ENCODE data around the gene CLCN7. TPM values are rescaled to one million over a fixed set of nuclear protein-coding genes. Genes with fewer than 3 reads are reported as not detected.

The CLCN7 gene
- polyA plus RNA-seq, 1 donor from 2014 or later, result 40.9 TPM

DNA sequence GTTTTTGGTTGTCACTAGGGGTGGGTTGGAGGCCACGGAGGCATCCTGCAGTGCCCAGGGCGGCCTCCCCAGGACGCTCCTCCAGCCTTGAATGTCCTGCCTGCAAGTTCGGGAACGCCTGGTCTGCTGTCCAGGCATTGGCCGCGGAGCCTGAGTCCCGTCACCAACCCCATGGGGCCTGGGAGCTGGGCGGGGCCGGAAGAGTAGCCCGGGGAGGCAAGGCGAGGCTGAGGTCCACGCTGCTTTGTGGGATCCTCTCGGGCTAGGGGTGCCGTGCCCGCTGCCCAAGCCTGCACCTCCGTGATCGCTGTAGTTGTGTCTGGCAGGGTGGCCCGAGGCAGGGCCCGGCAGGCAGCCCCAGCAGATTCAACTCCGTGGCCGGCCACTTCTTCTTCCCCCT, 31.1 kb upstream of the CLCN7 start:
- no peak for TF ChIP-seq EP300 (conservative IDR thresholded peaks at IDR 0.05; ENCODE audit: poor library complexity, severe bottlenecking)
- TF ChIP-seq RAD21 (conservative IDR thresholded peaks at IDR 0.05), result no peak
- no peak for TF ChIP-seq MXI1 (conservative IDR thresholded peaks at IDR 0.05; ENCODE audit: poor library complexity, severe bottlenecking)
- H3K27me3 ChIP-seq (ENCODE audit: insufficient read depth, low read depth, low read length), result no peaks in the 10 kb centered on the region
- H3K79me2 ChIP-seq (replicated peaks; ENCODE audit: insufficient read depth, low read length), result no peaks in the 10 kb centered on the region
- no peak overlapping the region for H3K9ac ChIP-seq (ENCODE audit: low read length)
- H3K4me3 ChIP-seq (ENCODE audit: low read length), result no peak overlapping the region
- no peak overlapping the region for H3K27ac ChIP-seq (ENCODE audit: low read length)
- H3K4me2 ChIP-seq (ENCODE audit: low read length), result no peak overlapping the region
- no peaks in the 10 kb centered on the region for H3K9me3 ChIP-seq (ENCODE audit: low read length)
- H2AFZ ChIP-seq (ENCODE audit: low read depth, low read length), result no peak overlapping the region
- H3K9me2 ChIP-seq (ENCODE audit: insufficient read depth, low read length), result no peaks in the 10 kb centered on the region
- H3K36me3 ChIP-seq (ENCODE audit: insufficient read depth, low read length), result no peaks in the 10 kb centered on the region
- H4K20me1 ChIP-seq (ENCODE audit: insufficient read depth), result no peaks in the 10 kb centered on the region
- no peaks in the 10 kb centered on the region for H3F3A ChIP-seq (ENCODE audit: insufficient read depth, low read length, poor library complexity, severe bottlenecking)

DNA sequence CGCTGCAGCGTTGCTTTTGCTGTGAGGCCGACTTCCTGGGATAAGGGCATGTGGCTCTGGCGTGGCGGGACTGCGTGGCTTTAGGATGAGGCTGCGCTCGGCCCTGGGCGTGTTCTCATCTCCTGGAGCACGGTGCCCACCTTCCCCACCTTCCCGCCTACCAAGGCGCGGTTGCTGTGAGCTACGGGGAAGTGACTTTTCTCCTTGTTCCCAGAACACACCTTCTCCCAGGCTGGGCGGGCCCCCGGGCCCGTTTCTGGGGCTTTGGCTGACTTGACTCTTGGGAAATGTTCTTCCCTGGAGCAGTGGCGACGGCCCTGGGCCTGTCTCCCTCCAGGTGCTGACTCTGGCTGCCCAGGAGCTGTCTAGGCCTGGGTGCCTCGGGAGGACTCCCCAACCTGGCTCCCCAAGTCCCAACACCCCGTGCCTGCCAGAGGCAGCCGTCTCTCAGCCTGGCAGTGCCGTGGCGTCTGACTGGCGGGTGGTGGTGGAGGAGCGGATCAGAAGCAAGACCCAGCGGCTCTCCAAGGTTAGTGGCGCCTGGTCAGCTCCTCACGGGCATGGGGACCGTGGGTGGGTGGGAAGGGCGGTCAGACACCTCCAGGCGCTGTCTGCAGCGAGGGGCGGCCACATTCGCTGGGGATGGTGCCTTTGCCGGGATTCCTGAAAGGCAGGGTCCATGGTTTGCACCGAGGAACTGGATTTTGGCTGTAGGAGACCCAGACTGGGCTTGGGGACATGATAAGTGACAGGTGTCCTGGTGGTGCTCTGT, 30.4 kb upstream of the CLCN7 start:
- Histone ChIP-seq H2AFZ (ENCODE audit: low read depth, low read length) (no peak overlapping the region), H4K20me1 (ENCODE audit: insufficient read depth) (no peaks in the 10 kb centered on the region), H3K4me2 (ENCODE audit: low read length) (no peak overlapping the region), H3K27ac (ENCODE audit: low read length) (no peak overlapping the region), H3K4me3 (ENCODE audit: low read length) (no peak overlapping the region), H3F3A (ENCODE audit: insufficient read depth, low read length, poor library complexity, severe bottlenecking) (no peaks in the 10 kb centered on the region), H3K27me3 (ENCODE audit: insufficient read depth, low read depth, low read length) (no peaks in the 10 kb centered on the region), H3K9me3 (ENCODE audit: low read length) (no peaks in the 10 kb centered on the region), H3K79me2 (replicated peaks; ENCODE audit: insufficient read depth, low read length) (no peaks in the 10 kb centered on the region), H3K9ac (ENCODE audit: low read length) (no peak overlapping the region), H3K36me3 (ENCODE audit: insufficient read depth, low read length) (no peaks in the 10 kb centered on the region), H3K9me2 (ENCODE audit: insufficient read depth, low read length) (no peaks in the 10 kb centered on the region)
- TF ChIP-seq TAF1 (IDR thresholded peaks at IDR 0.05; ENCODE audit: low read depth) (no peak), POLR2AphosphoS5 (IDR thresholded peaks at IDR 0.05) (no peak), EZH2 (IDR thresholded peaks at IDR 0.05; ENCODE audit: borderline replicate concordance, insufficient read depth, low read length, poor library complexity, severe bottlenecking) (no peak), EP300 (conservative IDR thresholded peaks at IDR 0.05; ENCODE audit: poor library complexity, severe bottlenecking) (no peak), RAD21 (conservative IDR thresholded peaks at IDR 0.05) (no peak), MXI1 (conservative IDR thresholded peaks at IDR 0.05; ENCODE audit: poor library complexity, severe bottlenecking) (no peak), SMC3 (conservative IDR thresholded peaks at IDR 0.05; ENCODE audit: poor library complexity) (no peak)
- TF ChIP-seq, protein P1, sequence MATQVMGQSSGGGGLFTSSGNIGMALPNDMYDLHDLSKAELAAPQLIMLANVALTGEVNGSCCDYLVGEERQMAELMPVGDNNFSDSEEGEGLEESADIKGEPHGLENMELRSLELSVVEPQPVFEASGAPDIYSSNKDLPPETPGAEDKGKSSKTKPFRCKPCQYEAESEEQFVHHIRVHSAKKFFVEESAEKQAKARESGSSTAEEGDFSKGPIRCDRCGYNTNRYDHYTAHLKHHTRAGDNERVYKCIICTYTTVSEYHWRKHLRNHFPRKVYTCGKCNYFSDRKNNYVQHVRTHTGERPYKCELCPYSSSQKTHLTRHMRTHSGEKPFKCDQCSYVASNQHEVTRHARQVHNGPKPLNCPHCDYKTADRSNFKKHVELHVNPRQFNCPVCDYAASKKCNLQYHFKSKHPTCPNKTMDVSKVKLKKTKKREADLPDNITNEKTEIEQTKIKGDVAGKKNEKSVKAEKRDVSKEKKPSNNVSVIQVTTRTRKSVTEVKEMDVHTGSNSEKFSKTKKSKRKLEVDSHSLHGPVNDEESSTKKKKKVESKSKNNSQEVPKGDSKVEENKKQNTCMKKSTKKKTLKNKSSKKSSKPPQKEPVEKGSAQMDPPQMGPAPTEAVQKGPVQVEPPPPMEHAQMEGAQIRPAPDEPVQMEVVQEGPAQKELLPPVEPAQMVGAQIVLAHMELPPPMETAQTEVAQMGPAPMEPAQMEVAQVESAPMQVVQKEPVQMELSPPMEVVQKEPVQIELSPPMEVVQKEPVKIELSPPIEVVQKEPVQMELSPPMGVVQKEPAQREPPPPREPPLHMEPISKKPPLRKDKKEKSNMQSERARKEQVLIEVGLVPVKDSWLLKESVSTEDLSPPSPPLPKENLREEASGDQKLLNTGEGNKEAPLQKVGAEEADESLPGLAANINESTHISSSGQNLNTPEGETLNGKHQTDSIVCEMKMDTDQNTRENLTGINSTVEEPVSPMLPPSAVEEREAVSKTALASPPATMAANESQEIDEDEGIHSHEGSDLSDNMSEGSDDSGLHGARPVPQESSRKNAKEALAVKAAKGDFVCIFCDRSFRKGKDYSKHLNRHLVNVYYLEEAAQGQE (IDR thresholded peaks at IDR 0.05; ENCODE audit: borderline replicate concordance), result no peak
- TF ChIP-seq, protein P2, sequence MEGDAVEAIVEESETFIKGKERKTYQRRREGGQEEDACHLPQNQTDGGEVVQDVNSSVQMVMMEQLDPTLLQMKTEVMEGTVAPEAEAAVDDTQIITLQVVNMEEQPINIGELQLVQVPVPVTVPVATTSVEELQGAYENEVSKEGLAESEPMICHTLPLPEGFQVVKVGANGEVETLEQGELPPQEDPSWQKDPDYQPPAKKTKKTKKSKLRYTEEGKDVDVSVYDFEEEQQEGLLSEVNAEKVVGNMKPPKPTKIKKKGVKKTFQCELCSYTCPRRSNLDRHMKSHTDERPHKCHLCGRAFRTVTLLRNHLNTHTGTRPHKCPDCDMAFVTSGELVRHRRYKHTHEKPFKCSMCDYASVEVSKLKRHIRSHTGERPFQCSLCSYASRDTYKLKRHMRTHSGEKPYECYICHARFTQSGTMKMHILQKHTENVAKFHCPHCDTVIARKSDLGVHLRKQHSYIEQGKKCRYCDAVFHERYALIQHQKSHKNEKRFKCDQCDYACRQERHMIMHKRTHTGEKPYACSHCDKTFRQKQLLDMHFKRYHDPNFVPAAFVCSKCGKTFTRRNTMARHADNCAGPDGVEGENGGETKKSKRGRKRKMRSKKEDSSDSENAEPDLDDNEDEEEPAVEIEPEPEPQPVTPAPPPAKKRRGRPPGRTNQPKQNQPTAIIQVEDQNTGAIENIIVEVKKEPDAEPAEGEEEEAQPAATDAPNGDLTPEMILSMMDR (IDR thresholded peaks at IDR 0.05; ENCODE audit: poor library complexity, severe bottlenecking), result no peak
